ENCODE results near the gene KIAA0753. TPM values are rescaled to one million over a fixed set of nuclear protein-coding genes. Genes with fewer than 3 reads are reported as not detected.
A peak's percentile ranks its signal among the peaks of the same experiment; 100 is the strongest.

Gene KIAA0753
- total and polyA plus RNA-seq, 2 of the 4 experiments (the other 2 are of a cell fraction): 10.2 to 17.6 TPM

GRCh38 chr17:6544011-6544370, 96.5 kb downstream of the KIAA0753 start:
- ATAC-seq (ENCODE audit: low read depth) (no peak), DNase-seq (no peak)
- intact Hi-C loops (cut with micrococcal nuclease): no loop called here
- Histone ChIP-seq H2BK20ac (ENCODE audit: low read depth, low read length) (no peak overlapping the region), H3K9ac (ENCODE audit: low read depth, low read length) (no peak overlapping the region), H4K8ac (ENCODE audit: low read depth in 2 of 2, low read length in 2 of 2) (no peak overlapping the region), H3K4me1 (ENCODE audit: control insufficient read depth, insufficient read depth, low read length) (no peaks in the 10 kb centered on the region), H2BK5ac (ENCODE audit: low read depth, low read length, poor library complexity, severe bottlenecking) (no peak overlapping the region), H3K4ac (ENCODE audit: low read depth, low read length) (no peak overlapping the region), H2AK5ac (ENCODE audit: low read depth, low read length) (no peak overlapping the region), H3K23ac (ENCODE audit: low read depth, low read length) (no peak overlapping the region), H2BK15ac (ENCODE audit: low read depth, low read length) (no peak overlapping the region), H4K91ac (ENCODE audit: insufficient read depth, low read depth, low read length) (no peak overlapping the region), H2AFZ (replicated peaks; ENCODE audit: low read length, poor library complexity) (no peak overlapping the region), H2BK120ac (ENCODE audit: low read depth, low read length) (no peak overlapping the region), H3K36me3 (ENCODE audit: control insufficient read depth, insufficient read depth, low read length) (no peaks in the 10 kb centered on the region), H3K56ac (ENCODE audit: extremely low read depth, insufficient read depth, low read length) (no peak overlapping the region), H3K14ac (replicated peaks; ENCODE audit: low read depth, low read length) (no peak overlapping the region), H3K18ac (ENCODE audit: low read depth, low read length) (no peak overlapping the region), H3K27ac (ENCODE audit: insufficient read depth, low read length) (no peak overlapping the region), H3K9me1 (ENCODE audit: insufficient read depth, low read length) (0 out of 2 replicates have a peak, but pooled peaks cover 3% of the 10 kb centered on the region), H4K5ac (ENCODE audit: low read depth, low read length) (no peak overlapping the region), H2AK9ac (replicated peaks; ENCODE audit: low read depth, low read length, poor library complexity) (peak overlapping the region; percentile 48), H3K79me1 (ENCODE audit: low read depth in 1 of 2, low read length in 2 of 2) (no peaks in the 10 kb centered on the region), H3K4me2 (ENCODE audit: low read depth, low read length) (no peak overlapping the region), H3K4me3 (ENCODE audit: insufficient read depth, low read depth, low read length) (no peak overlapping the region), H3K9me3 (ENCODE audit: control insufficient read depth, insufficient read depth, low read length) (peaks cover 2% of the 10 kb centered on the region), H4K20me1 (ENCODE audit: insufficient read depth, low read length) (no peaks in the 10 kb centered on the region), H3K27me3 (ENCODE audit: control insufficient read depth, insufficient read depth, low read length) (peaks cover 14% of the 10 kb centered on the region)
- dilution Hi-C loops (cut with HindIII; ENCODE audit: low sequenced_read_pairs, unreplicated experiment): no loop called here
- BruUV-seq (replicated peaks): no TSS peak
- TF ChIP-seq ELK1 (IDR thresholded peaks at IDR 0.05; ENCODE audit: borderline replicate concordance, low read depth, low read length) (no peak), CHD1 (IDR thresholded peaks at IDR 0.05; ENCODE audit: low read depth, low read length) (no peak), MAZ (IDR thresholded peaks at IDR 0.05; ENCODE audit: borderline replicate concordance, low read depth, low read length) (no peak), CEBPB (IDR thresholded peaks at IDR 0.05; ENCODE audit: low read depth, low read length) (no peak), USF2 (IDR thresholded peaks at IDR 0.05; ENCODE audit: low read depth, low read length) (no peak), FOS (IDR thresholded peaks at IDR 0.05; ENCODE audit: low read depth, low read length) (no peak), RCOR1 (IDR thresholded peaks at IDR 0.05; ENCODE audit: insufficient replicate concordance, low read length) (no peak), POLR2A (IDR thresholded peaks at IDR 0.05; ENCODE audit: low read depth, low read length) (no peak), RFX5 (IDR thresholded peaks at IDR 0.05; ENCODE audit: low read depth, low read length) (no peak), MXI1 (IDR thresholded peaks at IDR 0.05; ENCODE audit: borderline replicate concordance, low read depth, low read length) (no peak), SMC3 (IDR thresholded peaks at IDR 0.05; ENCODE audit: low read depth, low read length) (no peak), CTCF (conservative IDR thresholded peaks at IDR 0.05; ENCODE audit: low read depth, low read length) (no peak), NFE2L2 (IDR thresholded peaks at IDR 0.05; ENCODE audit: low read depth, low read length) (no peak), BHLHE40 (IDR thresholded peaks at IDR 0.05; ENCODE audit: low read depth, low read length) (no peak), MAFK (IDR thresholded peaks at IDR 0.05; ENCODE audit: low read depth, low read length) (no peak), RAD21 (IDR thresholded peaks at IDR 0.05; ENCODE audit: low read length) (no peak)
- ChIA-PET CTCF (interaction anchor here (0.6 kb wide), 1 partner anchor 1468 kb away, joined by 3 read pairs; no protein-coding TSS in a partner anchor), POLR2A (ENCODE audit: unreplicated experiment) (no interaction called here)
- in situ Hi-C loops (cut with MboI; ENCODE audit: low sequenced_read_pairs): no loop called here
- WGBS, 2 experiments (ENCODE audit: extremely low coverage in 2 of 2, insufficient read length in 1 of 2): no CpG with 5 or more reads among the region's 5 CpGs
